ENCODE data around the gene ANKH.

GRCh38 chr5:14810928-14811572, 60.5 kb downstream of the ANKH start:
- no peak for TF ChIP-seq POLR2A (IDR thresholded peaks at IDR 0.05; ENCODE audit: insufficient read depth in 1 of 2, low read depth in 2 of 2, low read length in 2 of 2)
- TF ChIP-seq SIX1 (CRISPR knock-in tag; IDR thresholded peaks at IDR 0.05; ENCODE audit: borderline replicate concordance): no peak
- TF ChIP-seq, protein P1, sequence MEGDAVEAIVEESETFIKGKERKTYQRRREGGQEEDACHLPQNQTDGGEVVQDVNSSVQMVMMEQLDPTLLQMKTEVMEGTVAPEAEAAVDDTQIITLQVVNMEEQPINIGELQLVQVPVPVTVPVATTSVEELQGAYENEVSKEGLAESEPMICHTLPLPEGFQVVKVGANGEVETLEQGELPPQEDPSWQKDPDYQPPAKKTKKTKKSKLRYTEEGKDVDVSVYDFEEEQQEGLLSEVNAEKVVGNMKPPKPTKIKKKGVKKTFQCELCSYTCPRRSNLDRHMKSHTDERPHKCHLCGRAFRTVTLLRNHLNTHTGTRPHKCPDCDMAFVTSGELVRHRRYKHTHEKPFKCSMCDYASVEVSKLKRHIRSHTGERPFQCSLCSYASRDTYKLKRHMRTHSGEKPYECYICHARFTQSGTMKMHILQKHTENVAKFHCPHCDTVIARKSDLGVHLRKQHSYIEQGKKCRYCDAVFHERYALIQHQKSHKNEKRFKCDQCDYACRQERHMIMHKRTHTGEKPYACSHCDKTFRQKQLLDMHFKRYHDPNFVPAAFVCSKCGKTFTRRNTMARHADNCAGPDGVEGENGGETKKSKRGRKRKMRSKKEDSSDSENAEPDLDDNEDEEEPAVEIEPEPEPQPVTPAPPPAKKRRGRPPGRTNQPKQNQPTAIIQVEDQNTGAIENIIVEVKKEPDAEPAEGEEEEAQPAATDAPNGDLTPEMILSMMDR (CRISPR knock-in tag; IDR thresholded peaks at IDR 0.05): no peak
- no peak for TF ChIP-seq TRIM24 (CRISPR knock-in tag; IDR thresholded peaks at IDR 0.05)
- TF ChIP-seq EP300 (IDR thresholded peaks at IDR 0.05; ENCODE audit: low read depth in 2 of 2, low read length in 2 of 2): no peak
- no peak for TF ChIP-seq EP300 (CRISPR knock-in tag; IDR thresholded peaks at IDR 0.05; ENCODE audit: borderline replicate concordance)
